HG03469 (cell line): Measurements from ENCODE around the gene C2orf92.
"Not testable (repeated sequence)": the region's sequence is repeated elsewhere in the genome, so short reads cannot be mapped to it uniquely, and the experiment has no call there.

Experiments used
- ATAC-seq: cut with Tn5 transposase; IDR thresholded peaks from one replicate; pipeline ENCODE4 v1.9.1; 2021; ENCODE audit warnings: mild to moderate bottlenecking, moderate library complexity, moderate number of reproducible peaks; ENCODE audit not compliant: unreplicated experiment

Gene C2orf92

GRCh38 chr2:97669448-97669847 is at the start of gene C2orf92:
C2orf92 (plus strand) TSS chr2:97669713; CDS start chr2:97669789, 76 bp downstream.
- no peak for ATAC-seq

- not testable (repeated sequence) for ATAC-seq
These were observed 49.0 kb upstream of the C2orf92 start for GRCh38 chr2:97620492-97620891.

GRCh38 chr2:97622976-97623375 is 46.5 kb upstream of the C2orf92 start:
- ATAC-seq: not testable (repeated sequence)

- ATAC-seq: not testable (repeated sequence)
These were observed 44.0 kb upstream of the C2orf92 start for GRCh38 chr2:97625354-97626048.

GRCh38 chr2:97626049-97626430 is 43.5 kb upstream of the C2orf92 start:
- not testable (repeated sequence) for ATAC-seq

GRCh38 chr2:97644023-97644717 is 25.3 kb upstream of the C2orf92 start:
- no peak for ATAC-seq

GRCh38 chr2:97645112-97645694 is 24.3 kb upstream of the C2orf92 start:
- ATAC-seq: peak; percentile 16

- ATAC-seq: peak; percentile 71
These were observed 23.6 kb upstream of the C2orf92 start, which contains the start of gene COX5B for GRCh38 chr2:97645695-97646629. COX5B (plus strand) TSS chr2:97646062; CDS start chr2:97646087, 25 bp downstream.

GRCh38 chr2:97646977-97647376 is 22.5 kb upstream of the C2orf92 start:
- ATAC-seq: no peak

GRCh38 chr2:97651114-97651513 is 18.4 kb upstream of the C2orf92 start:
- ATAC-seq: no peak

GRCh38 chr2:97653473-97653872 is 16.0 kb upstream of the C2orf92 start:
- no peak for ATAC-seq

GRCh38 chr2:97653874-97654273 is 15.6 kb upstream of the C2orf92 start:
- no peak for ATAC-seq

GRCh38 chr2:97654309-97654708 is 15.2 kb upstream of the C2orf92 start:
- ATAC-seq: no peak

- ATAC-seq: no peak
These were observed 14.7 kb upstream of the C2orf92 start for GRCh38 chr2:97654791-97655190.

- ATAC-seq: no peak
These were observed 13.3 kb upstream of the C2orf92 start for GRCh38 chr2:97656129-97656755.

GRCh38 chr2:97656905-97657587 is 12.5 kb upstream of the C2orf92 start:
- no peak for ATAC-seq

GRCh38 chr2:97657986-97658690 is 11.4 kb upstream of the C2orf92 start:
- ATAC-seq: no peak

GRCh38 chr2:97658691-97659157 is 10.8 kb upstream of the C2orf92 start:
- ATAC-seq: no peak
